ENCODE data around the gene HMGCS1.
"Not testable (repeated sequence)": the region's sequence is repeated elsewhere in the genome, so short reads cannot be mapped to it uniquely, and the experiment has no call there.

HMGCS1 gene

GRCh38 chr5:43313854-43314457 is 744 bp upstream of the HMGCS1 start:
- in situ Hi-C loops (cut with MboI; ENCODE audit: low sequenced_read_pairs), result no loop called here

GRCh38 chr5:43312699-43313034 is 545 bp downstream of the HMGCS1 start:
- in situ Hi-C loops (cut with MboI; ENCODE audit: low sequenced_read_pairs), result no loop called here

GRCh38 chr5:43312076-43312661 is 1.0 kb downstream of the HMGCS1 start:
- in situ Hi-C loops (cut with MboI; ENCODE audit: low sequenced_read_pairs), result no loop called here

DNA sequence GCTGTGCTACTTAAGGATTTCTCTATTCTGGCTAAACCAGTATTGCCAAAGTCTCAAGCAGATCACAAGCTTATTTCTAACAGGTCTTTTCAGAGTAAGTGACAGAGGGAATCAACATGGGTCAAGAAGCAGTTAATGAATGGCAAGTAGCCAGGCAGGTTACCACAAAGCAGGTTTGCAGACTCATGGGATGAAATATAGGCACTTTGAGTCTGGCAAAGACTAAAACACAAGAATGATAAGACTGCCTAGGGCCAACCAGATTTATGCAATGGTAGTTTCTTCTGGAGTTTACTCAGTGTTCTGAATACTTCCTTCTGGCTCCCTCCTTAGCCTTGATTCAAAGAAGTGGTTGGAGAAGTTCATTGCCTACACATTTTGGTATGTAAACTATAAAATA is 3.6 kb downstream of the HMGCS1 start:
- in situ Hi-C loops (cut with MboI; ENCODE audit: low sequenced_read_pairs), result no loop called here

GRCh38 chr5:43309122-43309521 is 4.1 kb downstream of the HMGCS1 start:
- in situ Hi-C loops (cut with MboI; ENCODE audit: low sequenced_read_pairs), result no loop called here

DNA sequence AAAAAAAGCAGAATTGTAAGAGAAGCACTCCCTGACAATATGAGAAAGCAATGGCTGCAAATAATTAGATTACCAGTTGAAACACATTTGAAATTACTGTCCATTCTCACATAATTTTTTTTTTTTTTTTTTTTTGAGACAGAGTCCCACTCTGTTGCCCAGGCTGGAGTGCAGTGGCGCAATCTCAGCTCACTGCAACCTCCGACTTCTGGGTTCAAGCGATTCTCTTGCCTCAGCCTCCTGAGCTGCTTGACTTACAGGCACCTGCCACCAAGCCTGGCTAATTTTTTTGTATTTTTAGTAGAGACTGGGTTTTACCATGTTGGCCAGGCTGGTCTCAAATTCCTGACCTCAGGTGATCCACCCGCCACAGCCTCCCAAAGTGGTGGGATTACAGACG is 6.3 kb downstream of the HMGCS1 start:
- in situ Hi-C loops (cut with MboI; ENCODE audit: low sequenced_read_pairs), result not testable (repeated sequence)

GRCh38 chr5:43305948-43306565 is 7.2 kb downstream of the HMGCS1 start:
- in situ Hi-C loops (cut with MboI; ENCODE audit: low sequenced_read_pairs), result no loop called here

GRCh38 chr5:43304525-43304924 is 8.7 kb downstream of the HMGCS1 start:
- in situ Hi-C loops (cut with MboI; ENCODE audit: low sequenced_read_pairs), result no loop called here

GRCh38 chr5:43303242-43303641 is 10.0 kb downstream of the HMGCS1 start:
- in situ Hi-C loops (cut with MboI; ENCODE audit: low sequenced_read_pairs), result no loop called here

DNA sequence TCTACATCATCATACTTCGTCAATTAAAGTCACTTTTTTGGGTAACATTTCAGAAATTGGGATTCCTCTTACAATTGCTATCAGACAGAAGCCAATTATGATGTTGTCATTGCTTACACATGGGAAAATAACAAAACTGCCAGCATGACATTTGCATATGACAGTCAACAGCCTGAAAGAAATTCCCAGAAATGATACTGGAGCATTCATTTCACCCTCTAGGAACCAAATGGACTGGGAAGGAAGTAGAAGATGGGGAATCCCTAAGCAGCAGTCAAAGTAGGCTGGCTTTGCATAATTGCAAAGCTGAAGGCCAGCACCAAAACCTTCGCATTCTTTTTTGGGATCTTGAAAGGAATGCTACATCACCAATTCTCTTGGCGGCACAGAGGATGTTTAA is 10.7 kb downstream of the HMGCS1 start:
- in situ Hi-C loops (cut with MboI; ENCODE audit: low sequenced_read_pairs), result no loop called here

DNA sequence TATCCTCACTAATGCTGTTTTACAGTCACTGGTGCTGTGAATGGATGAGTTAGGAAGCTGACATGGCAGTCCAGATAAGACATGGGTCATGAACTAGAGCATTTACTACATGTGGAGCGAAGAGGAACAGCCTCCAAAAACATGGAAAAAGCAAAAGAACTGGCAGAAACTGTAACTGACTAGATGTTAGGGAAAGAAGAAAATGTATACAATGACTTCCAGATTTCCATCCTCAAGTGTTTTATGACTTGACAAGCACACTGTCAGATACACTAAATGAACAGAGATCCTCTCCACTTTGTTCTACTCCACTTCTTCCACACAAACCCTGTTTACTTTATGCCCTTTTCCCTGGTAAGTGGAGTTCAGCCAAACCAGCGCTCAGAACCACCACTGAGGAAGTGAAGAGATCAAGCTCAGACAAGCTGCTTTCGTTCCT is 11.5 kb downstream of the HMGCS1 start:
- in situ Hi-C loops (cut with MboI; ENCODE audit: low sequenced_read_pairs), result no loop called here

- in situ Hi-C loops (cut with MboI; ENCODE audit: low sequenced_read_pairs), result no loop called here
Measured at GRCh38 chr5:43300112-43300511, 13.1 kb downstream of the HMGCS1 start.

DNA sequence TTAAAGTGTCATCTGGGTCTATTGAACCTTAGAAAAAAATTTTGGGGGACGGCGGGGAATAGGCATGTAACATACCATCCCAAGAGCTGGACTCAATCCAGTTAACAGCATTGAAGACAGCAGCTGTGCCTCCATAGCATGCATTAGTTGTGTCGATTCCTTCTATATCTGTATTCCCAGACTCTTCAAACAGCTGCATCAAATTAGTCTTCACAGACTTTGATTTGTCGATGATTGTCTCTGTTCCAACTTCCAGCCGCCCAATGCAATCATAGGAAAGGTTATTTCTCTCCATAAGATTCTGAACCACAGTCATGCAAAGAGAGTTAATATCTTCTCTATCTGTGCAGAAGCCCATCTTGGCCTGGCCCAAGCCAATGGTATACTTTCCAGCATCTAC is 14.8 kb downstream of the HMGCS1 start:
- in situ Hi-C loops (cut with MboI; ENCODE audit: low sequenced_read_pairs), result no loop called here

DNA sequence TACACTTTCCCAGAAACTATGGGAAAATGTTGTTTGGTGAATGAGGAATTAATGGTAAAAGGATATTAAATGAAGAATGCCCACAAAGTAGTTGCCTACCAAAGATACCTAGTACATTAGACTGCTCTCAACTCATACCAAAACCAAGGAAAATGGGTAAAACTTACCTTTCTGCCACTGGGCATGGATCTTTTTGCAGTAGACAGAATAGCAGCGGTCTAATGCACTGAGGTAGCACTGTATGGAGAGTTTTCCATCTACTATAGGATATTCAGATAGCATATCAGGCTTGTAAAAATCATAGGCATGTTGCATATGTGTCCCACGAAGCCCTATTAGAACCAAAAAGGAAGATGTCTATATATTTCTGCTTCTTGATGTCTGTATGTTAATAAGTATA is 16.4 kb downstream of the HMGCS1 start:
- in situ Hi-C loops (cut with MboI; ENCODE audit: low sequenced_read_pairs), result no loop called here

DNA sequence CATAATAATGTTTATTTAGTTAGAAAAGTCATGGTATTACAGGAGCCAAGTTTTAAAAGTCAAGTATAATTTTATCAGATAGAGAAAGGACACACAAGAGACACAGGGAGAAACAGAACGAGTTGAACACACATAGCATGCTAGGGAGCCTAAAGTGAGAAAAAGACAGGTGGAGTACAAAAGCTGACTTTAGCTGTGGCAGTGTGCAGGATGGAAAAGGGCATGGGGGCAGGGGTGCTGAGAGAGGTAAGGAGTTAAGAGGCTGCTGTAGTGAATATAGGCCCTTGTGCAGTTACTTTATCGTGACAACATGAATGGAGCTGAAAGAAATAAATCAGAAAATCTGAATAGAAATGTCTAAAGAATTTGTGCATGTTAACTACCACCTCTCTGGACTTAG is 18.0 kb downstream of the HMGCS1 start:
- in situ Hi-C loops (cut with MboI; ENCODE audit: low sequenced_read_pairs), result no loop called here

DNA sequence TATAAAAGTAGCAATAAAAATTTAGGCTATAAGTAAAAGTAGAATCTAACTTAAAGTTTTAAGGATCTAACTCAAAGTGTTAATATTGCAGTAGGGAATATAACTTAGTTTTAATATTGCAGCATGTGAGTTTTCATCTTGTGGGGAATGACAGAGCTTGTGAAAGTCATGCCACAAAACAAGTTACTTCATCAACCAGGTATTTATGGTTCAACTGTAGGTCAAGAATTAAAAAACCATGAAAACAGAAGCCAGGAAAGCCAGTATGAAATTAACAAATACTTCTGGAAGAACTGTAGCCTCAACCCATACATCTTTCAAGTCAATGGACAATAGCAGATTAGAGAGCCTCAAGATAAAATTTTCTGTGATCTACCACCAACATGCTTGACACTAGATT is 19.0 kb downstream of the HMGCS1 start:
- in situ Hi-C loops (cut with MboI; ENCODE audit: low sequenced_read_pairs), result no loop called here

- in situ Hi-C loops (cut with MboI; ENCODE audit: low sequenced_read_pairs), result no loop called here
Measured at GRCh38 chr5:43290726-43291125, 22.5 kb downstream of the HMGCS1 start.

- in situ Hi-C loops (cut with MboI; ENCODE audit: low sequenced_read_pairs), result no loop called here
Measured at GRCh38 chr5:43288269-43288831, 24.9 kb downstream of the HMGCS1 start.

DNA sequence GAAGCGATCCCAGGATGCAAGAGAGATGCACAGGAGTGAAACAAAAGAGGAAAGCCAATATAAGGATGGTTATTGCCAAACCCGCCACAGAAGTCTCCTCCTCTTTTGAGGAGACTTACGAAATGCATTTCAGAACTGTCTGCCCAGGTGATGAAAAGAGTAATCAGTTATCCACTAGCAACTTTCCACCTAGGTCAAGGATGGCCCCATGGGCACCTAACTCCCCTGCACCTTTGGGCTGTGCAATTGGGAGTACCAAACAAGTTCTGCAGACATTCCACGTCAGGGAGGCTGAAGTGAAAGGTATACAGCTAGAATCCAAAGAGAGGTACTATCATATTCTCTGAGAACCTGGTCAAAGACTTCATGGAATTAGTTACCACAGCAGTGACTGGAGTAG is 25.7 kb downstream of the HMGCS1 start:
- in situ Hi-C loops (cut with MboI; ENCODE audit: low sequenced_read_pairs), result no loop called here

GRCh38 chr5:43286623-43287022 is 26.6 kb downstream of the HMGCS1 start:
- in situ Hi-C loops (cut with MboI; ENCODE audit: low sequenced_read_pairs), result no loop called here

DNA sequence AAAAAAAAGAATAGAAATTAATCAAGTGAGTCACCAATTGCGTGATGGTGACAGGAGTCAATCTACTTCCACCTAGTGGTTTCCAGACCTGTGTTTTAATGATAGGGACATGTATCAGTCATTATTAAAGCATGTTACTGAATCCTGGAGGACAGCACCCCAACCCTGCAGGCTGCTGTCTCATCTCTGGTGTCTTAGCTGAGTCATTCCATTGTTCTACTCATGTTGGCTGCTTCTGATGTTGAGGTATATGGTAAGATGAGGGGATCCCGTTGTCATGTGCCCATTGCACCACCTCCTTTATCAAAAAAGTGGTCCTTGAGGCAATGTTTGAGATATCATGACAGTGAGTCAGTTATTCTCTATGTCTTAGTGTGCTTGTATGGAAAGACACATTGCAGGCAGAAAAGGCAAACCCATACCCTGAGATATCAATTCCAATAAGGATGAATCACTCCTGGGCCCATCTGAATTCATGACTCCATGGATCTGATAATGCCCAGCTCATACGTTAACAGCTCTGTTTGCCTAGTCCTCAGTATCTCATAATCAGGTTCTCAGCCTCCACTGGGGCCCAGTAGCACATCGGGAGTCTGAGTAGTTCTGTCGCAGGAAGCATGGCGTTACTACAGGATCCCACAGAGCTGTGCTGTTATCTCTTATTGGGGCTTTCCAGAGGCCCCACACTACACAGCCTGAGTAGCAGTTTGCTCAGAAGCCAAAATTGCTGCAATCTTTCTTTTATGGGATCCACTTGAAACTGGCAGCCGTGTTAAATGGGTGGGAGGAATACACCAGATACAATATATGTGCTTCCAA is 31.2 kb downstream of the HMGCS1 start:
- in situ Hi-C loops (cut with MboI; ENCODE audit: low sequenced_read_pairs), result no loop called here

Data from hTERT RPE-1 (cell line).